ENCODE measurements around the gene STK32B. TPM values are rescaled to one million over a fixed set of nuclear protein-coding genes. Genes with fewer than 3 reads are reported as not detected.

STK32B gene
- total and polyA plus RNA-seq, 2 of the 8 experiments (the other 6 are each of a cell fraction or from before 2014, with no cell fraction given), result 2.3 to 2.5 TPM

- Histone ChIP-seq H3K36me3 (ENCODE audit: control insufficient read depth in 2 of 4, insufficient read depth in 4 of 4, low read length in 3 of 4) (no peaks in the 10 kb centered on the region), H2BK15ac (ENCODE audit: low read length) (no peak overlapping the region), H4K8ac (ENCODE audit: extremely low read depth, insufficient read depth, low read length) (no peak overlapping the region), H3K4me2 (ENCODE audit: insufficient read depth in 1 of 2, low read depth in 2 of 2, low read length in 2 of 2) (no peak overlapping the region), H3K27me3 (replicated peaks in 1 of 4; ENCODE audit: control insufficient read depth in 3 of 4, extremely low read depth in 1 of 4, insufficient read depth in 3 of 4, low read length in 3 of 4) (no peaks in the 10 kb centered on the region; a peak in 1 of 7 replicates), H2AK5ac (ENCODE audit: low read depth, low read length) (no peak overlapping the region), H3K18ac (ENCODE audit: extremely low read depth, low read length) (no peak overlapping the region), H3K9ac (replicated peaks in 1 of 4; ENCODE audit: extremely low read depth in 1 of 4, low read depth in 3 of 4, low read length in 3 of 4) (no peak overlapping the region), H3K79me1 (ENCODE audit: low read depth, low read length) (no peaks in the 10 kb centered on the region), H3K23ac (ENCODE audit: insufficient read length) (no peak overlapping the region), H4K5ac (ENCODE audit: insufficient read length, low read depth, low read length) (no peak overlapping the region), H4K20me1 (replicated peaks in 1 of 2; ENCODE audit: control insufficient read depth in 1 of 2, insufficient read depth in 2 of 2, low read length in 2 of 2) (no peaks in the 10 kb centered on the region), H3K4me3 (ENCODE audit: extremely low read depth in 1 of 4, insufficient read depth in 2 of 4, low read depth in 3 of 4, low read length in 4 of 4) (no peak overlapping the region), H2BK12ac (ENCODE audit: low read depth, low read length) (no peak overlapping the region; the same call in 1 of the 2 replicates), H3K14ac (ENCODE audit: insufficient read length) (no peak overlapping the region), H3K4me1 (replicated peaks in 1 of 4; ENCODE audit: control insufficient read depth in 3 of 4, insufficient read depth in 4 of 4, low read length in 3 of 4) (no peaks in the 10 kb centered on the region), H3K23me2 (ENCODE audit: low read depth, low read length) (no peaks in the 10 kb centered on the region), H4K91ac (replicated peaks; ENCODE audit: insufficient read length, low read length) (no peak overlapping the region), H3K27ac (ENCODE audit: low read depth, low read length) (no peak overlapping the region), H3K56ac (replicated peaks; ENCODE audit: insufficient read length, low read depth, low read length) (no peak overlapping the region), H3K9me3 (ENCODE audit: insufficient read depth in 2 of 2, low read depth in 1 of 2, low read length in 1 of 2) (no peaks in the 10 kb centered on the region), H2AFZ (ENCODE audit: low read length) (no peak overlapping the region), H3K4ac (replicated peaks; ENCODE audit: insufficient read length, low read depth, low read length) (no peak overlapping the region), H3K79me2 (ENCODE audit: control insufficient read depth in 1 of 2, insufficient read depth in 2 of 2, low read length in 2 of 2) (no peaks in the 10 kb centered on the region), H2BK20ac (ENCODE audit: low read length) (no peak overlapping the region), H2BK120ac (replicated peaks; ENCODE audit: low read depth, low read length) (no peak overlapping the region), H2BK5ac (ENCODE audit: low read depth, low read length) (no peak overlapping the region)
- ChIA-PET POLR2A (ENCODE audit: partially characterized antibody) (no interaction called here), CTCF (ENCODE audit: partially characterized antibody) (no interaction called here)
- TF ChIP-seq TAF7 (optimal IDR thresholded peaks at IDR 0.05; ENCODE audit: borderline replicate concordance, low read depth, low read length) (no peak), RFX5 (IDR thresholded peaks at IDR 0.05; ENCODE audit: borderline replicate concordance, low read depth, low read length) (no peak), HDAC6 (IDR thresholded peaks at IDR 0.05; ENCODE audit: low read depth, low read length) (no peak), TCF12 (IDR thresholded peaks at IDR 0.05; ENCODE audit: low read depth, low read length) (no peak), EGR1 (IDR thresholded peaks at IDR 0.05; ENCODE audit: borderline replicate concordance, low read depth, low read length) (no peak), RBBP5 (IDR thresholded peaks at IDR 0.05; ENCODE audit: borderline replicate concordance, low read depth, low read length) (no peak), SRF (IDR thresholded peaks at IDR 0.05; ENCODE audit: low read depth, low read length) (no peak), SAP30 (IDR thresholded peaks at IDR 0.05; ENCODE audit: insufficient read depth, insufficient replicate concordance, low read length) (no peak), PHF8 (conservative IDR thresholded peaks at IDR 0.05; ENCODE audit: low read depth, low read length) (no peak), TEAD4 (IDR thresholded peaks at IDR 0.05; ENCODE audit: low read depth, low read length) (no peak)
- TF ChIP-seq, protein P1, sequence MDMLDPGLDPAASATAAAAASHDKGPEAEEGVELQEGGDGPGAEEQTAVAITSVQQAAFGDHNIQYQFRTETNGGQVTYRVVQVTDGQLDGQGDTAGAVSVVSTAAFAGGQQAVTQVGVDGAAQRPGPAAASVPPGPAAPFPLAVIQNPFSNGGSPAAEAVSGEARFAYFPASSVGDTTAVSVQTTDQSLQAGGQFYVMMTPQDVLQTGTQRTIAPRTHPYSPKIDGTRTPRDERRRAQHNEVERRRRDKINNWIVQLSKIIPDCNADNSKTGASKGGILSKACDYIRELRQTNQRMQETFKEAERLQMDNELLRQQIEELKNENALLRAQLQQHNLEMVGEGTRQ (IDR thresholded peaks at IDR 0.05; ENCODE audit: low read length), result no peak
- 94% methylated on average over 6 of the region's 6 CpGs; no CpG with 5 or more reads in 1 of the 2 experiments for WGBS, 2 experiments (ENCODE audit: extremely low coverage in 1 of 2, insufficient coverage in 1 of 2, insufficient read length in 1 of 2, insufficient replicate concordance in 2 of 2, low coverage in 1 of 2, low lambda C conversion rate in 2 of 2, missing lambda C conversion rate in 1 of 2)
- FAIRE-seq (no peak), DNase-seq (ENCODE audit: low read depth in 1 of 2, low spot score in 2 of 2) (peak in 1 of 2 experiments; percentile 22)
These were observed 101.2 kb downstream of the STK32B start for GRCh38 chr4:5152521-5152920.

All from H1 (cell line).